COLO668 (cell line): ENCODE results near the gene COL4A4.
A peak's percentile ranks its signal among the peaks of the same experiment; 100 is the strongest.

ENCODE experiments used
- DNase-seq: peaks from one replicate; lab custom pipeline; 2025; ENCODE audit not compliant: unreplicated experiment; lab: John Stamatoyannopoulos, UW

The COL4A4 gene

GRCh38 chr2:226984750-226985582 is 179.0 kb downstream of the COL4A4 start:
- DNase-seq = peak; percentile 30

- no peak for DNase-seq
Observed at GRCh38 chr2:226983895-226984749, 179.9 kb downstream of the COL4A4 start.

- no peak for DNase-seq
Observed at GRCh38 chr2:226981791-226982326, 182.1 kb downstream of the COL4A4 start.

- DNase-seq = no peak
Observed at GRCh38 chr2:226979004-226979403, 185.0 kb downstream of the COL4A4 start.

- DNase-seq = no peak
Observed at GRCh38 chr2:226978300-226978699, 185.7 kb downstream of the COL4A4 start.

GRCh38 chr2:226977775-226978190 is 186.2 kb downstream of the COL4A4 start:
- DNase-seq = no peak

GRCh38 chr2:226973816-226974215 is 190.2 kb downstream of the COL4A4 start:
- no peak for DNase-seq

- DNase-seq = no peak
Observed at GRCh38 chr2:226971770-226972169, 192.2 kb downstream of the COL4A4 start.

GRCh38 chr2:226971084-226971483 is 192.9 kb downstream of the COL4A4 start:
- no peak for DNase-seq

GRCh38 chr2:226970362-226970761 is 193.6 kb downstream of the COL4A4 start:
- DNase-seq = no peak

GRCh38 chr2:226969417-226970080 is 194.5 kb downstream of the COL4A4 start:
- no peak for DNase-seq

- no peak for DNase-seq
Observed at GRCh38 chr2:226965376-226965775, 198.6 kb downstream of the COL4A4 start.

- no peak for DNase-seq
Observed at GRCh38 chr2:226963528-226963927, 200.5 kb downstream of the COL4A4 start.

GRCh38 chr2:226962176-226962773 is 201.7 kb downstream of the COL4A4 start:
- no peak for DNase-seq

- no peak for DNase-seq
Observed at GRCh38 chr2:226959418-226959817, 204.6 kb downstream of the COL4A4 start.

GRCh38 chr2:226956659-226957058 is 207.3 kb downstream of the COL4A4 start:
- no peak for DNase-seq

- DNase-seq = no peak
Observed at GRCh38 chr2:226953826-226954225, 210.2 kb downstream of the COL4A4 start.

- no peak for DNase-seq
Observed at GRCh38 chr2:226953206-226953605, 210.8 kb downstream of the COL4A4 start.
